Neural crest cell (in vitro differentiated cells): ENCODE results near the gene SLC25A46. TPM values are rescaled to one million over a fixed set of nuclear protein-coding genes. Genes with fewer than 3 reads are reported as not detected.

ENCODE experiments used
- DNase-seq: peaks from one replicate; pipeline ENCODE4 v3.0.0; 2021; ENCODE audit warnings: low read depth, mixed read lengths, low spot score
- H3K27ac Mint-ChIP-seq: one replicate; pipeline ENCODE4 v1.8.0; 2021; ENCODE audit warnings: mild to moderate bottlenecking, mixed read lengths; ENCODE audit not compliant: unreplicated experiment
- H3K27me3 Mint-ChIP-seq: 2 replicates; pipeline ENCODE4 v1.8.0; 2021; ENCODE audit warnings: low read depth, mild to moderate bottlenecking, mixed read lengths
- H3K36me3 Mint-ChIP-seq: 2 replicates; pipeline ENCODE4 v1.8.0; 2021; ENCODE audit warnings: low read depth, mild to moderate bottlenecking, mixed read lengths
- H3K4me1 Mint-ChIP-seq: 2 replicates; pipeline ENCODE4 v1.8.0; 2021; ENCODE audit warnings: mixed read lengths
- H3K4me3 Mint-ChIP-seq: one replicate; pipeline ENCODE4 v1.8.0; 2021; ENCODE audit warnings: mild to moderate bottlenecking, mixed read lengths
- H3K9me3 Mint-ChIP-seq: 2 replicates; pipeline ENCODE4 v1.8.0; 2021; ENCODE audit warnings: mixed read lengths
- CTCF ChIP-seq: fragments of 200-600 bp; sonication (generic); conservative IDR thresholded peaks from 2 replicates; pipeline ENCODE4 v1.5.0; 2021; ENCODE audit warnings: antibody characterized with exemption, mild to moderate bottlenecking
- total RNA-seq: library from RNA; stranded (reverse); gene quantifications from 2 replicates; pipeline ENCODE4 v1.2.1, GENCODE V29; 2021

Gene SLC25A46
- total RNA-seq, 1 donor from 2014 or later: 34.2 TPM

- H3K4me3 Mint-ChIP-seq: no peak overlapping the region
- H3K9me3 Mint-ChIP-seq: no peaks in the 10 kb centered on the region
- no peak for TF ChIP-seq CTCF
- H3K27me3 Mint-ChIP-seq: no peaks in the 10 kb centered on the region
- no peak overlapping the region for H3K27ac Mint-ChIP-seq
- no peak for DNase-seq
- no peaks in the 10 kb centered on the region for H3K36me3 Mint-ChIP-seq
- no peaks in the 10 kb centered on the region for H3K4me1 Mint-ChIP-seq
Measured at GRCh38 chr5:110760158-110760557, 21.4 kb downstream of the SLC25A46 start.

- no peak for TF ChIP-seq CTCF
- DNase-seq: no peak
- H3K4me3 Mint-ChIP-seq: no peak overlapping the region
- peaks cover 13% of the 10 kb centered on the region for H3K27me3 Mint-ChIP-seq
- H3K36me3 Mint-ChIP-seq: no peaks in the 10 kb centered on the region
- H3K4me1 Mint-ChIP-seq: no peaks in the 10 kb centered on the region
- no peak overlapping the region for H3K27ac Mint-ChIP-seq
- H3K9me3 Mint-ChIP-seq: no peaks in the 10 kb centered on the region
Measured at GRCh38 chr5:110768138-110768860, 29.5 kb downstream of the SLC25A46 start.

GRCh38 chr5:110769000-110769681 is 30.3 kb downstream of the SLC25A46 start:
- no peak overlapping the region for H3K4me3 Mint-ChIP-seq
- H3K27me3 Mint-ChIP-seq: peaks cover 15% of the 10 kb centered on the region
- H3K36me3 Mint-ChIP-seq: no peaks in the 10 kb centered on the region
- H3K9me3 Mint-ChIP-seq: no peaks in the 10 kb centered on the region
- no peak for DNase-seq
- no peak for TF ChIP-seq CTCF
- no peaks in the 10 kb centered on the region for H3K4me1 Mint-ChIP-seq
- no peak overlapping the region for H3K27ac Mint-ChIP-seq

- Mint-ChIP-seq H3K4me1 (no peaks in the 10 kb centered on the region), H3K27me3 (peaks cover 19% of the 10 kb centered on the region), H3K27ac (no peak overlapping the region), H3K36me3 (no peaks in the 10 kb centered on the region), H3K4me3 (no peak overlapping the region), H3K9me3 (no peaks in the 10 kb centered on the region)
- no peak for DNase-seq
- no peak for TF ChIP-seq CTCF
Measured at GRCh38 chr5:110770286-110770685, 31.5 kb downstream of the SLC25A46 start.

- H3K4me3 Mint-ChIP-seq: no peak overlapping the region
- H3K27ac Mint-ChIP-seq: no peak overlapping the region
- H3K4me1 Mint-ChIP-seq: no peaks in the 10 kb centered on the region
- no peaks in the 10 kb centered on the region for H3K9me3 Mint-ChIP-seq
- DNase-seq: no peak
- peaks cover 9% of the 10 kb centered on the region for H3K27me3 Mint-ChIP-seq
- no peak for TF ChIP-seq CTCF
- H3K36me3 Mint-ChIP-seq: no peaks in the 10 kb centered on the region
Measured at GRCh38 chr5:110784901-110785300, 46.1 kb downstream of the SLC25A46 start.
